WTC11 (cell line): Measurements from ENCODE around the gene TMEM259. TPM values are rescaled to one million over a fixed set of nuclear protein-coding genes. Genes with fewer than 3 reads are reported as not detected.

Experiments
- E2F5 ChIP-seq: sonication (generic); formaldehyde crosslinking; IDR thresholded peaks from 2 replicates; pipeline ENCODE4 v1.8.1; 2022; ENCODE audit warnings: mild to moderate bottlenecking, moderate library complexity, missing genetic modification reagents
- EMX1 ChIP-seq: fragments of 250-450 bp; sonication (Bioruptor Pico); IDR thresholded peaks from 2 replicates; pipeline ENCODE4 v1.8.0; 2021; ENCODE audit warnings: mild to moderate bottlenecking
- ERG ChIP-seq: fragments of 250-450 bp; sonication (Bioruptor Pico); IDR thresholded peaks from 2 replicates; pipeline ENCODE4 v1.8.0; 2021; ENCODE audit warnings: mild to moderate bottlenecking
- HMGXB4 ChIP-seq: sonication (generic); formaldehyde crosslinking; IDR thresholded peaks from 2 replicates; pipeline ENCODE4 v1.8.1; 2023; ENCODE audit warnings: mild to moderate bottlenecking, moderate library complexity, missing genetic modification reagents
- MLX ChIP-seq: sonication (generic); formaldehyde crosslinking; IDR thresholded peaks from 2 replicates; pipeline ENCODE4 v1.8.1; 2023; ENCODE audit warnings: mild to moderate bottlenecking, missing genetic modification reagents, moderate library complexity
- NFE2L1 ChIP-seq: sonication (generic); formaldehyde crosslinking; IDR thresholded peaks from 2 replicates; pipeline ENCODE4 v1.8.1; 2023; ENCODE audit warnings: missing genetic modification reagents
- NR1H2 ChIP-seq: sonication (generic); formaldehyde crosslinking; IDR thresholded peaks from 2 replicates; pipeline ENCODE4 v1.9.0; 2021; ENCODE audit warnings: mild to moderate bottlenecking, moderate library complexity, missing genetic modification reagents
- NR2C2 ChIP-seq: sonication (generic); formaldehyde crosslinking; IDR thresholded peaks from 2 replicates; pipeline ENCODE4 v1.8.0; 2022; ENCODE audit warnings: mild to moderate bottlenecking, missing genetic modification reagents
- PRDM15 ChIP-seq: sonication (generic); formaldehyde crosslinking; IDR thresholded peaks from 2 replicates; pipeline ENCODE4 v1.8.0; 2022; ENCODE audit warnings: missing genetic modification reagents
- PRRX2 ChIP-seq: fragments of 250-450 bp; sonication (Bioruptor Pico); IDR thresholded peaks from 2 replicates; pipeline ENCODE4 v1.8.0; 2021; ENCODE audit warnings: mild to moderate bottlenecking
- TEAD1 ChIP-seq: sonication (generic); formaldehyde crosslinking; IDR thresholded peaks from 2 replicates; pipeline ENCODE4 v1.8.0; 2022; ENCODE audit warnings: mild to moderate bottlenecking, missing genetic modification reagents
- TEAD4 ChIP-seq: sonication (generic); formaldehyde crosslinking; IDR thresholded peaks from 2 replicates; pipeline ENCODE4 v1.8.0; 2022; ENCODE audit warnings: mild to moderate bottlenecking, missing genetic modification reagents
- USF1 ChIP-seq: sonication (generic); formaldehyde crosslinking; IDR thresholded peaks from 2 replicates; pipeline ENCODE4 v1.8.0; 2022; ENCODE audit warnings: mild to moderate bottlenecking, missing genetic modification reagents
- USF2 ChIP-seq: sonication (generic); formaldehyde crosslinking; IDR thresholded peaks from 2 replicates; pipeline ENCODE4 v1.8.1; 2023; ENCODE audit warnings: mild to moderate bottlenecking, missing genetic modification reagents, moderate library complexity
- ZBTB21 ChIP-seq: sonication (generic); formaldehyde crosslinking; IDR thresholded peaks from 2 replicates; pipeline ENCODE4 v1.8.1; 2023; ENCODE audit warnings: mild to moderate bottlenecking, missing genetic modification reagents, borderline replicate concordance
- ZBTB43 ChIP-seq: sonication (generic); formaldehyde crosslinking; IDR thresholded peaks from 2 replicates; pipeline ENCODE4 v1.8.1; 2023; ENCODE audit warnings: mild to moderate bottlenecking, missing genetic modification reagents
- ZMAT4 ChIP-seq: fragments of 250-450 bp; sonication (Bioruptor Pico); IDR thresholded peaks from 2 replicates; pipeline ENCODE4 v1.9.0; 2021; ENCODE audit warnings: mild to moderate bottlenecking
- ZNF138 ChIP-seq: sonication (generic); formaldehyde crosslinking; conservative IDR thresholded peaks from 2 replicates; pipeline ENCODE4 v1.8.1; 2022; ENCODE audit warnings: mild to moderate bottlenecking, moderate library complexity, missing genetic modification reagents
- ZNF425 ChIP-seq: fragments of 250-450 bp; sonication (Bioruptor Pico); conservative IDR thresholded peaks from 2 replicates; pipeline ENCODE4 v1.9.0; 2021; ENCODE audit warnings: mild to moderate bottlenecking
- ZSCAN18 ChIP-seq: fragments of 250-450 bp; sonication (Bioruptor Pico); IDR thresholded peaks from 2 replicates; pipeline ENCODE4 v2.1.2; 2022; ENCODE audit warnings: mild to moderate bottlenecking, moderate library complexity
- total RNA-seq: library from RNA; stranded (reverse); gene quantifications from 3 replicates; pipeline ENCODE4 v1.2.3, GENCODE V29; 2021

The TMEM259 gene
- total RNA-seq, 1 experiment from 2014 or later = 202 TPM

- no peak for TF ChIP-seq PRRX2
- peak; percentile 42; the same call in 1 of the 2 replicates for TF ChIP-seq NR2C2
- peak; percentile 61 for TF ChIP-seq USF1
- TF ChIP-seq TEAD4 (CRISPR knock-in tag) = 0 out of 2 replicates have a peak, but pooled peaks have one; percentile 39
- no peak; the same call in 1 of the 2 replicates for TF ChIP-seq PRDM15 (CRISPR knock-in tag)
- no peak for TF ChIP-seq ZNF425 (CRISPR knock-in tag)
- no peak for TF ChIP-seq EMX1
- no peak for TF ChIP-seq MLX (CRISPR knock-in tag)
- peak; percentile 85 for TF ChIP-seq TEAD1
- TF ChIP-seq ERG (CRISPR knock-in tag) = no peak
- TF ChIP-seq HMGXB4 (CRISPR knock-in tag) = peak; percentile 96
- peak; percentile 90 for TF ChIP-seq E2F5
- no peak for TF ChIP-seq NR1H2 (CRISPR knock-in tag)
- TF ChIP-seq ZBTB21 (CRISPR knock-in tag) = peak; percentile 90
- TF ChIP-seq ZBTB43 (CRISPR knock-in tag) = peak; percentile 66; the same call in 1 of the 2 replicates
- TF ChIP-seq USF2 (CRISPR knock-in tag) = peak; percentile 33; the same call in 1 of the 2 replicates
- no peak for TF ChIP-seq ZSCAN18
- peak; percentile 72; the same call in 1 of the 2 replicates for TF ChIP-seq ZNF138 (CRISPR knock-in tag)
- no peak for TF ChIP-seq ZMAT4 (CRISPR knock-in tag)
- TF ChIP-seq NFE2L1 (CRISPR knock-in tag) = no peak; the same call in 1 of the 2 replicates
These were observed 44.0 kb upstream of the TMEM259 start (continued) for GRCh38 chr19:1064661-1065605.
